HepG2 (cell line): ENCODE data around the gene BEAN1. TPM values are rescaled to one million over a fixed set of nuclear protein-coding genes. Genes with fewer than 3 reads are reported as not detected.

Source experiments
- ARHGAP35 ChIP-seq: sonication (generic); formaldehyde crosslinking; IDR thresholded peaks from 2 replicates; pipeline ENCODE4 v1.9.0; 2022; ENCODE audit warnings: mild to moderate bottlenecking, inconsistent platforms, moderate library complexity, missing genetic modification reagents, borderline replicate concordance
- CEBPZ ChIP-seq: IDR thresholded peaks from 2 replicates; pipeline ENCODE4 v1.6.1; 2012; ENCODE audit warnings: low read length, improper control_type of control experiment
- EP300 ChIP-seq, 3 experiments: sonication (generic) in 1 of 3; formaldehyde crosslinking in 1 of 3; IDR thresholded peaks; 2 replicates each; pipeline versions ENCODE4 v1.5.1 to v1.6.1; 2011 to 2020; ENCODE audit warnings: low read depth in 2 of 3, low read length in 2 of 3, borderline replicate concordance in 1 of 3, improper control_type of control experiment in 1 of 3, mild to moderate bottlenecking in 1 of 3, missing genetic modification reagents in 1 of 3, moderate library complexity in 1 of 3
- HHEX ChIP-seq: IDR thresholded peaks from 2 replicates; pipeline ENCODE4 v1.6.1; 2016; ENCODE audit warnings: control low read depth
- ISX ChIP-seq: sonication (generic); formaldehyde crosslinking; conservative IDR thresholded peaks from 2 replicates; pipeline ENCODE4 v1.5.0; 2020; ENCODE audit warnings: missing genetic modification reagents
- NCOR1 ChIP-seq: fragments of 200-600 bp; sonication (generic); IDR thresholded peaks from 2 replicates; pipeline ENCODE4 v1.7.0; 2017; ENCODE audit warnings: antibody characterized with exemption, low read length, borderline replicate concordance
- NFIB ChIP-seq: sonication (generic); formaldehyde crosslinking; IDR thresholded peaks from 2 replicates; pipeline ENCODE4 v1.9.0; 2021; ENCODE audit warnings: missing genetic modification reagents, mild to moderate bottlenecking, borderline replicate concordance
- NFYB ChIP-seq: sonication (generic); formaldehyde crosslinking; IDR thresholded peaks from 2 replicates; pipeline ENCODE4 v1.4.0; 2020; ENCODE audit warnings: missing genetic modification reagents
- ONECUT2 ChIP-seq: sonication (generic); formaldehyde crosslinking; IDR thresholded peaks from 2 replicates; pipeline ENCODE4 v1.4.0; 2020; ENCODE audit warnings: missing genetic modification reagents
- REXO4 ChIP-seq: sonication (generic); formaldehyde crosslinking; IDR thresholded peaks from 2 replicates; pipeline ENCODE4 v1.8.0; 2022; ENCODE audit warnings: missing genetic modification reagents, mild to moderate bottlenecking, borderline replicate concordance
- SIX1 ChIP-seq: sonication (generic); formaldehyde crosslinking; IDR thresholded peaks from 2 replicates; pipeline ENCODE4 v1.4.0; 2020; ENCODE audit warnings: missing genetic modification reagents, borderline replicate concordance
- SOX5 ChIP-seq: IDR thresholded peaks from 2 replicates; pipeline ENCODE4 v1.6.1; 2016; ENCODE audit warnings: borderline replicate concordance
- U2AF2 ChIP-seq: fragments of 200-400 bp; formaldehyde crosslinking; IDR thresholded peaks from 2 replicates; pipeline ENCODE4 v1.6.1; 2017; ENCODE audit warnings: low read depth, mild to moderate bottlenecking, low read length
- ZFP90 ChIP-seq: sonication (generic); formaldehyde crosslinking; IDR thresholded peaks from 2 replicates; pipeline ENCODE4 v1.8.0; 2022; ENCODE audit warnings: missing genetic modification reagents, mild to moderate bottlenecking, inconsistent platforms, borderline replicate concordance
- ZNF430 ChIP-seq: sonication (generic); formaldehyde crosslinking; IDR thresholded peaks from 2 replicates; pipeline ENCODE4 v1.9.0; 2021; ENCODE audit warnings: mild to moderate bottlenecking, missing genetic modification reagents
- ZNF432 ChIP-seq: sonication (generic); formaldehyde crosslinking; IDR thresholded peaks from 2 replicates; pipeline ENCODE4 v1.5.0; 2020; ENCODE audit warnings: missing genetic modification reagents, mild to moderate bottlenecking, borderline replicate concordance
- ZNF562 ChIP-seq: sonication (generic); formaldehyde crosslinking; IDR thresholded peaks from 2 replicates; pipeline ENCODE4 v1.8.0; 2022; ENCODE audit warnings: missing genetic modification reagents, borderline replicate concordance
- ZNF564 ChIP-seq: sonication (generic); formaldehyde crosslinking; IDR thresholded peaks from 2 replicates; pipeline ENCODE4 v1.8.1; 2023; ENCODE audit warnings: mild to moderate bottlenecking, missing genetic modification reagents
- polyA plus RNA-seq, 8 experiments: library from polyadenylated mRNA; depleted of rRNA in 3 of 8; stranded (reverse) in 7 of 8; unstranded in 1 of 8; fragments of >200 nt; fragmentation: Illumina TruSeq in 4 of 8; extraction: Trizol in 4 of 8; gene quantifications; 2 replicates each; pipeline versions ENCODE4 v1.2.1 to v1.2.3, GENCODE V29; 2011 to 2016; ENCODE audit warnings: low read depth in 4 of 8, missing spikeins in 1 of 8, mixed read lengths in 1 of 8; ENCODE audit not compliant: insufficient read depth in 1 of 8
- total RNA-seq, 5 experiments: library from RNA; depleted of rRNA; stranded (reverse); fragments of >200 nt; fragmentation: Illumina TruSeq; extraction: Trizol; gene quantifications; 2 replicates each; pipeline ENCODE4 v1.2.3, GENCODE V29; 2016; ENCODE audit warnings: low read depth in 1 of 5
- TF ChIP-seq, protein P1 (sequence below): sonication (generic); formaldehyde crosslinking; IDR thresholded peaks from 2 replicates; pipeline ENCODE4 v1.4.0; 2020; ENCODE audit warnings: missing genetic modification reagents, borderline replicate concordance
- TF ChIP-seq, protein P2 (sequence below): sonication (generic); formaldehyde crosslinking; IDR thresholded peaks from 2 replicates; pipeline ENCODE4 v1.8.0; 2022; ENCODE audit warnings: missing genetic modification reagents, mild to moderate bottlenecking, borderline replicate concordance

The BEAN1 gene
- total and polyA plus RNA-seq, 2 of the 13 experiments (the other 11 are each of a cell fraction or from before 2014, with no cell fraction given): 0.53 to 1.4 TPM

- no peak for TF ChIP-seq NFIB (CRISPR knock-in tag)
- no peak for TF ChIP-seq U2AF2
- TF ChIP-seq, protein P1, sequence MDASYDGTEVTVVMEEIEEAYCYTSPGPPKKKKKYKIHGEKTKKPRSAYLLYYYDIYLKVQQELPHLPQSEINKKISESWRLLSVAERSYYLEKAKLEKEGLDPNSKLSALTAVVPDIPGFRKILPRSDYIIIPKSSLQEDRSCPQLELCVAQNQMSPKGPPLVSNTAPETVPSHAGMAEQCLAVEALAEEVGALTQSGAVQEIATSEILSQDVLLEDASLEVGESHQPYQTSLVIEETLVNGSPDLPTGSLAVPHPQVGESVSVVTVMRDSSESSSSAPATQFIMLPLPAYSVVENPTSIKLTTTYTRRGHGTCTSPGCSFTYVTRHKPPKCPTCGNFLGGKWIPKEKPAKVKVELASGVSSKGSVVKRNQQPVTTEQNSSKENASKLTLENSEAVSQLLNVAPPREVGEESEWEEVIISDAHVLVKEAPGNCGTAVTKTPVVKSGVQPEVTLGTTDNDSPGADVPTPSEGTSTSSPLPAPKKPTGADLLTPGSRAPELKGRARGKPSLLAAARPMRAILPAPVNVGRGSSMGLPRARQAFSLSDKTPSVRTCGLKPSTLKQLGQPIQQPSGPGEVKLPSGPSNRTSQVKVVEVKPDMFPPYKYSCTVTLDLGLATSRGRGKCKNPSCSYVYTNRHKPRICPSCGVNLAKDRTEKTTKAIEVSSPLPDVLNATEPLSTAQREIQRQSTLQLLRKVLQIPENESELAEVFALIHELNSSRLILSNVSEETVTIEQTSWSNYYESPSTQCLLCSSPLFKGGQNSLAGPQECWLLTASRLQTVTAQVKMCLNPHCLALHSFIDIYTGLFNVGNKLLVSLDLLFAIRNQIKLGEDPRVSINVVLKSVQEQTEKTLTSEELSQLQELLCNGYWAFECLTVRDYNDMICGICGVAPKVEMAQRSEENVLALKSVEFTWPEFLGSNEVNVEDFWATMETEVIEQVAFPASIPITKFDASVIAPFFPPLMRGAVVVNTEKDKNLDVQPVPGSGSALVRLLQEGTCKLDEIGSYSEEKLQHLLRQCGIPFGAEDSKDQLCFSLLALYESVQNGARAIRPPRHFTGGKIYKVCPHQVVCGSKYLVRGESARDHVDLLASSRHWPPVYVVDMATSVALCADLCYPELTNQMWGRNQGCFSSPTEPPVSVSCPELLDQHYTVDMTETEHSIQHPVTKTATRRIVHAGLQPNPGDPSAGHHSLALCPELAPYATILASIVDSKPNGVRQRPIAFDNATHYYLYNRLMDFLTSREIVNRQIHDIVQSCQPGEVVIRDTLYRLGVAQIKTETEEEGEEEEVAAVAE: no peak; the same call in 1 of the 2 replicates
- peak; percentile 40 to 62; a peak in 3 of 4 replicates for TF ChIP-seq EP300 (IDR thresholded peaks at IDR 0.05; ENCODE audit: low read depth in 2 of 2, low read length in 2 of 2)
- TF ChIP-seq EP300 (CRISPR knock-in tag; IDR thresholded peaks at IDR 0.05; ENCODE audit: borderline replicate concordance): peak; percentile 62; the same call in 1 of the 2 replicates
- TF ChIP-seq ISX (CRISPR knock-in tag): no peak
- no peak for TF ChIP-seq ZNF432 (CRISPR knock-in tag)
- TF ChIP-seq CEBPZ: no peak
- no peak for TF ChIP-seq HHEX
- TF ChIP-seq ZNF562: no peak
- TF ChIP-seq SIX1 (CRISPR knock-in tag): no peak
- peak; percentile 92; the same call in 1 of the 2 replicates for TF ChIP-seq SOX5 (CRISPR knock-in tag)
- TF ChIP-seq REXO4 (CRISPR knock-in tag): no peak
- TF ChIP-seq, protein P2, sequence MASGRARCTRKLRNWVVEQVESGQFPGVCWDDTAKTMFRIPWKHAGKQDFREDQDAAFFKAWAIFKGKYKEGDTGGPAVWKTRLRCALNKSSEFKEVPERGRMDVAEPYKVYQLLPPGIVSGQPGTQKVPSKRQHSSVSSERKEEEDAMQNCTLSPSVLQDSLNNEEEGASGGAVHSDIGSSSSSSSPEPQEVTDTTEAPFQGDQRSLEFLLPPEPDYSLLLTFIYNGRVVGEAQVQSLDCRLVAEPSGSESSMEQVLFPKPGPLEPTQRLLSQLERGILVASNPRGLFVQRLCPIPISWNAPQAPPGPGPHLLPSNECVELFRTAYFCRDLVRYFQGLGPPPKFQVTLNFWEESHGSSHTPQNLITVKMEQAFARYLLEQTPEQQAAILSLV (CRISPR knock-in tag): no peak
- TF ChIP-seq ZNF564 (CRISPR knock-in tag): peak; percentile 40; the same call in 1 of the 2 replicates
- no peak for TF ChIP-seq ZNF430
- 0 out of 2 replicates have a peak, but pooled peaks have one; percentile 10 for TF ChIP-seq NFYB (CRISPR knock-in tag)
- TF ChIP-seq ARHGAP35 (CRISPR knock-in tag): no peak
- TF ChIP-seq ONECUT2 (CRISPR knock-in tag): no peak
- TF ChIP-seq ZFP90 (CRISPR knock-in tag): no peak
- no peak; the same call in 1 of the 2 replicates for TF ChIP-seq NCOR1
Observed at GRCh38 chr16:66434619-66435430, 7.7 kb downstream of the BEAN1 start (continued).
